ENCODE measurements around the gene SF3A1.

Gene SF3A1

DNA sequence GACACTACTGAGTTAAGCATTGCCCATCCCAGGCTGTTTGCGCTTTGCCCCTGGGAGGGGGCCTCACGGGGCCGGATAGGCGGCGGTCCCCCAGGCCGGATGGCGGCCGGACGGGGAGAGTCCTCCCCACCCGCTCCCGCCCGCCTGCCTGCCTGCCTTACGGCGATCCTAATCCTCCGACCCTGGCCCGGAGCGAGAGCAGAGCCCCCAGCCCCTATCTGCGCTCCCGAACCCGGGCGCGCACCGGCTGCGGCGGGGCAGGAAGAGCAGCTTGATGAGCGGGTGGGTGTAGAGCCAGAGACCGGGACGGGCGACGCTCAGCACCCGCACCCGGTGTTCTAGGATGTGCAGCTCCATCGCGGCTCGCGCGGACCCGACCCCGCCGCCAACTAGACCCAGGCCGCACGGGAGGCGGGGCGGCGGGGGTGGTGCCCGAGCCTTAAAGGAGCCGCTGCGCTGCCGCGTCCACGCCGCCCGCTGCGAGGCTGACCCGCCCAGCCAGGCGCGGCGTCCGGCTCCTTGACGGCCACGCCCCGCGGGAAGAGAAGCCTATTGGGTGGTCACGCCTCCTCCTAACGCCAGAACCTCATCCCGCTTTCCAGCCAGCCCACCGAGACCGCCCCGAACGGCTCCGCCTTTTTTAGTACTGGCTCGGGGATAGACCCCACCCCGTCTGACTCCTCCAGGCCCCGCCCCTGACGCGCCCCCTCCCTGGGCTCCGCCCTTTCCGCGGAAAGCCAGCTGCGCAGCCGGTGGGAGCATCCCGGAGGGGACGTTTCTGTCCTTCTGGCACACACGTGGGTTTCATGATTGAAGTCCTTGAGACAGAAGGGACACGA is 67.3 kb downstream of the SF3A1 start, which contains the start of gene CASTOR1:
Gene CASTOR1, minus strand, starts transcription at position 365 of the 839 bp plus-strand sequence. Its CDS starts 8 bp downstream, at position 357.
- H3K4me3 ChIP-seq (replicated peaks; ENCODE audit: low read depth, low read length): peak within 1 kb of the TSS; percentile 59
- TF ChIP-seq, protein P1, sequence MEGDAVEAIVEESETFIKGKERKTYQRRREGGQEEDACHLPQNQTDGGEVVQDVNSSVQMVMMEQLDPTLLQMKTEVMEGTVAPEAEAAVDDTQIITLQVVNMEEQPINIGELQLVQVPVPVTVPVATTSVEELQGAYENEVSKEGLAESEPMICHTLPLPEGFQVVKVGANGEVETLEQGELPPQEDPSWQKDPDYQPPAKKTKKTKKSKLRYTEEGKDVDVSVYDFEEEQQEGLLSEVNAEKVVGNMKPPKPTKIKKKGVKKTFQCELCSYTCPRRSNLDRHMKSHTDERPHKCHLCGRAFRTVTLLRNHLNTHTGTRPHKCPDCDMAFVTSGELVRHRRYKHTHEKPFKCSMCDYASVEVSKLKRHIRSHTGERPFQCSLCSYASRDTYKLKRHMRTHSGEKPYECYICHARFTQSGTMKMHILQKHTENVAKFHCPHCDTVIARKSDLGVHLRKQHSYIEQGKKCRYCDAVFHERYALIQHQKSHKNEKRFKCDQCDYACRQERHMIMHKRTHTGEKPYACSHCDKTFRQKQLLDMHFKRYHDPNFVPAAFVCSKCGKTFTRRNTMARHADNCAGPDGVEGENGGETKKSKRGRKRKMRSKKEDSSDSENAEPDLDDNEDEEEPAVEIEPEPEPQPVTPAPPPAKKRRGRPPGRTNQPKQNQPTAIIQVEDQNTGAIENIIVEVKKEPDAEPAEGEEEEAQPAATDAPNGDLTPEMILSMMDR (IDR thresholded peaks at IDR 0.05; ENCODE audit: low read depth, low read length, missing control alignments): no peak
- peak; percentile 92 for DNase-seq (ENCODE audit: extremely low read depth, low read depth)

DNA sequence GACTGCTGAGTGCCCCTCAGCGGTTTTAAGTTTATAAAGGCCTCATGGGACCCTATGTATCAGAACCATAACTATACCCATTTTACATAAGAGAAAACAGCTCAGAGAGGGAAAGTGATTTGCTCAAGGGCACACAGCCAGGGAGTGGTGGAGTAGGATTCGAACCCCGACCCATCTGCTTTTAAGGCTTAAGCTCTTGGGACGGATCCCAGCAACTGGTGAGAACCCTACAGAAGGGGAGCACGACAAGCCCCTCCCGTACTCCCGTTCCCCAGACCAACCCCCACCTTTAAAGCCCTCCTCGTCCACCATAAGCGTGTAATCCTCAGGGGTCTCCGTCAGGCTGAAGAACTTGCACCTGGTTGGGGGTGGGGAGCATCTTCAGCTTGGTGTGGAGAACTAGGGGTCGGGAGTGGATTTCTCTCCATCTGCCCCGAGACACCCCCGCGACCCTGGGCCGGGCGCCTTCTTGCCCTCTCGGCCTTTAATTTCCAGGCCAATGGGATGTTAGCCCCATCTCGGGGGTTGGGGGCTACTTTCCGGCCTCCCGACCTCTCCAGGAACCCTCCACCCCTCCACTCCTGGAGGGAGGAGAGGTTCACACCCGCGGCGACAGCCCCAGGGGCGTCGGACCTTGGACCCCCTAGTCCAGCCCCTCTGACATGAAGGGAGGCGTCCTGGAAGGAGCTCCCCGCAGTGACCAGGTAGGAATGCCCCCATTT is 68.1 kb downstream of the SF3A1 start:
- peak overlapping the region; percentile 59 for H3K4me3 ChIP-seq (replicated peaks; ENCODE audit: low read depth, low read length)
- TF ChIP-seq, protein P1 (IDR thresholded peaks at IDR 0.05; ENCODE audit: low read depth, low read length, missing control alignments): no peak
- no peak for DNase-seq (ENCODE audit: extremely low read depth, low read depth)

DNA sequence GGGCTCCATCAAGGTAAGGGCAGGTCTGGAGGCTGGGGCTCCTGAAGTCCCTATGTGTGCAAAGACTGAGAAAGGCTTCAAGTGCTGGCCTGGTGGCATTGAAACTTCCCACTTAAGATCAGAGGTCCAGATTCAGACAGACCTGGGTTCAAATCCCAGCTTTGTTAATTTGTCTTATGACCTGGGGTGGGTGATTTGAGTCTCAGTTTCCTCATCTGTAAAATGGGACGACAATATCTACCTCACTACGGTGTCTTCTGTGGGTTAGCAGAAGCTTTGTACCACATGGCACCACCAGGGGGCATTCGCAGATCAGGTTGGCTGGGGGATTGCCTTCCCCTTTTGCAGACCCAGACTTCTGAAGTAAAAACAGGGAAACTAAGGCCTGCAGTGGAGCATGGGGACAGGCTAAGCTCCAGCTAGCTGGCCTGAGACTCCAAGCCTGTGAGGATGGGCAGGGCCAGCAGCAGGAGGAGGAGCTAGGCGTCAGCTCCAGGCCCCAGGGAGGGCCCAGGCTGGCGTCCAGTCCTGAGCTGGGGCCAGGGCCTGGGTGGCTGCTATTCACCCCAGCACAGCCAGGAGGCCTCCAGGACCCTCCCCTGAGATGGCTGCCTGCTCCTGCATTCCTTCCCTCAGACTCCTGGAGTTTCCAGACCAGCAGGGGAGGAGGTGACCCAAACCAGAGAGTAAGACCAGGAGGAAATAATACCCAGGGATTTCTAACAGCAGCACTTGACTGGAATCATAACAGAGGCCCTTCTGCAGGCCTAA is 68.9 kb downstream of the SF3A1 start:
- DNase-seq (ENCODE audit: extremely low read depth, low read depth): no peak
- TF ChIP-seq, protein P1 (IDR thresholded peaks at IDR 0.05; ENCODE audit: low read depth, low read length, missing control alignments): peak; percentile 77
- H3K4me3 ChIP-seq (replicated peaks; ENCODE audit: low read depth, low read length): no peak overlapping the region; the same call in 1 of the 2 replicates

DNA sequence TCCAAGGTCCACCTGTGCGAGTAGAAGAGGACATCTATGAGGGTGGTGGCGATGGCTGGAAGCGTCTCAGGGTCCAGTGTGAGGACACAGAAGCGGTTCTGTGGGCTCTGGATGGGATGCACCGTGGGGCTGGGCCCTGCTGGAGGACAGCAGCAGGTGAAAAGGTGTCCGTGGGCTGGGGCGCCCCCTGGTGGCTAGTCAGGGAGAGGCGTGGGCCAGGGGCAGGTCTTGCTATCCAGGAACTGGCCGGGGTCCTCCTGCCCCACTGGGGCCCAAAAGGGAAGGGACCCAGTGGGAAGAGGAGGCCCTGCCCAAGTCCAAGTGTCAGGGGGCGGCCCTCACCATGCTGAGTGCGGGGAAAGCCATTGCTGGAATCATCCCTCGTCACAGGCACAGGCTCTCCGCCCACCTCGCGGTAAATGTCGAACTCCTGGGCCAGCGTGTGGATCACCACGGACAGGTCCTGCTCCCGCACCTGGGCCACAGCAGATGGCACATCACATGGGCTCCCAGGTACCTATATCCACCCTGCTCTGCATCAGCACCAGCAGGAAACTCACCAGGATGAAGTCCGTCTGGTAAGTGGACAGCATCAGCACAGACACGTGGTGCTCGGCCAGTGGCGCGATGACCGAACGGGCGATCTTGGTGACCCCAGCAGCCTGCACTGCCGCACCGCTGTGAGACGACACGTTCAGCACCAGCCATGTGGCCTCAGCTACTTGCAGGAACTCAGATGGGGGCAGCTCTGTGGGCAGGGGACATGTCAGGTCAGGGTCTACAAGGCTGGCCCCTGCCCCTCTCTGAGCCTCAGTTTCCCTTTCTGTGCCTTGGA is 69.7 kb downstream of the SF3A1 start:
- H3K4me3 ChIP-seq (replicated peaks; ENCODE audit: low read depth, low read length): no peak overlapping the region
- DNase-seq (ENCODE audit: extremely low read depth, low read depth): no peak
- TF ChIP-seq, protein P1 (IDR thresholded peaks at IDR 0.05; ENCODE audit: low read depth, low read length, missing control alignments): peak; percentile 96

DNA sequence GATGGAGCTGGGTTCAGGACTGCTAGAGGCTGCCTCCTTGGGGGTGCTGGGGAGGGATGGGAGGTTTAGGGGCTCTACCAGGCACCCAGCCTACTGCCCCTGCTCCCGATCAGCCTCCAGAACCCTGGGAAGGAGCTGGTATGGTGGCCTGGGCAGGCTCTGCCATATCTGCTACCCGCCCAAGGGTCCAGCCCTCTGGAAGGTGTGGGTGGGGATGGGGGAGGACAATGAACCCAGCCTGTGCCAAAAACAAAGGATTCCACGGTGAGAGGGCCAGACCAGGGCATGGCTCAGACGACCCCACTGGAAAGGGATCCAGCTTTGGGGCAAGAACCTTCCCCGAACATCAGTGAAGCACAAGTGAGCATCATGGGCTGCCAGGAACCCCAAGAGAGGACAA is 70.4 kb downstream of the SF3A1 start:
- DNase-seq (ENCODE audit: extremely low read depth, low read depth): no peak
- H3K4me3 ChIP-seq (replicated peaks; ENCODE audit: low read depth, low read length): no peak overlapping the region
- TF ChIP-seq, protein P1 (IDR thresholded peaks at IDR 0.05; ENCODE audit: low read depth, low read length, missing control alignments): no peak

DNA sequence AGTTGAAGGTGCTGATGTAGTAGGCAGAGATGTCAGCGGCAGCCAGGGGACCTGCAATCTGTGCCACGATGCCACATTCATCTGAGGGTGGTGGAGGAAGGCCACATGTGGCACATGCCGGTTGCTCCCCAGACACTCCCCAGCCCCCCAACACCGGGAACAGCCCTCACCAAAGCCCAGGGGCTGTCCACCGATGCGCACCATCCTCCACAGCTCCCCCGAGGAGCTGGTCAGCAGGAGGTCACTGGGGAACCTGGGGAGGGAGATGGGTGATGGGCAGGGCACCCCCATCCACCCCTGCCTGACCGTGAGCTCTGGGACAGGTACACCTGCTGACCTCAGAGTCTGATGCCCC is 70.9 kb downstream of the SF3A1 start:
- no peak for DNase-seq (ENCODE audit: extremely low read depth, low read depth)
- H3K4me3 ChIP-seq (replicated peaks; ENCODE audit: low read depth, low read length): no peak overlapping the region
- TF ChIP-seq, protein P1 (IDR thresholded peaks at IDR 0.05; ENCODE audit: low read depth, low read length, missing control alignments): no peak
